HG03060 (cell line): ENCODE measurements around the gene BCAR1.
"Not testable (repeated sequence)": the region's sequence is repeated elsewhere in the genome, so short reads cannot be mapped to it uniquely, and the experiment has no call there.

ENCODE experiments used
- ATAC-seq: cut with Tn5 transposase; IDR thresholded peaks from one replicate; pipeline ENCODE4 v1.9.1; 2021; ENCODE audit warnings: low read depth, moderate number of reproducible peaks; ENCODE audit not compliant: unreplicated experiment

The BCAR1 gene

GRCh38 chr16:75251280-75252048 lies at the start of gene BCAR1:
Gene BCAR1 (minus strand): TSS chr16:75251624. CDS start chr16:75251482, 142 bp downstream.
- ATAC-seq = no peak

- no peak for ATAC-seq
These were observed 46.8 kb upstream of the BCAR1 start for GRCh38 chr16:75298267-75298666.

GRCh38 chr16:75296606-75297005 lies 45.2 kb upstream of the BCAR1 start:
- no peak for ATAC-seq

- no peak for ATAC-seq
These were observed 43.5 kb upstream of the BCAR1 start for GRCh38 chr16:75294773-75295459.

GRCh38 chr16:75293772-75294171 lies 42.3 kb upstream of the BCAR1 start:
- ATAC-seq = no peak

- no peak for ATAC-seq
These were observed 41.7 kb upstream of the BCAR1 start for GRCh38 chr16:75293173-75293572.

GRCh38 chr16:75292691-75293090 lies 41.3 kb upstream of the BCAR1 start:
- no peak for ATAC-seq

GRCh38 chr16:75289189-75289588 lies 37.8 kb upstream of the BCAR1 start:
- no peak for ATAC-seq

- ATAC-seq = no peak
These were observed 37.2 kb upstream of the BCAR1 start for GRCh38 chr16:75288596-75289120.

GRCh38 chr16:75288181-75288580 lies 36.8 kb upstream of the BCAR1 start:
- no peak for ATAC-seq

- no peak for ATAC-seq
These were observed 36.3 kb upstream of the BCAR1 start for GRCh38 chr16:75287708-75288107.

GRCh38 chr16:75286389-75286788 lies 35.0 kb upstream of the BCAR1 start:
- ATAC-seq = no peak

- ATAC-seq = no peak
These were observed 31.2 kb upstream of the BCAR1 start for GRCh38 chr16:75282466-75283281.

GRCh38 chr16:75281826-75282225 lies 30.4 kb upstream of the BCAR1 start:
- ATAC-seq = no peak

GRCh38 chr16:75281009-75281408 lies 29.6 kb upstream of the BCAR1 start:
- not testable (repeated sequence) for ATAC-seq

- ATAC-seq = no peak
These were observed 28.9 kb upstream of the BCAR1 start for GRCh38 chr16:75280331-75280804.

- no peak for ATAC-seq
These were observed 27.9 kb upstream of the BCAR1 start for GRCh38 chr16:75279305-75279704.

- ATAC-seq = no peak
These were observed 21.9 kb upstream of the BCAR1 start for GRCh38 chr16:75273054-75273925.

- not testable (repeated sequence) for ATAC-seq
These were observed 21.2 kb upstream of the BCAR1 start for GRCh38 chr16:75272629-75273028.

GRCh38 chr16:75272097-75272551 lies 20.7 kb upstream of the BCAR1 start:
- peak; percentile 46 for ATAC-seq
